Measurements from ENCODE around the gene FBXL7. TPM values are rescaled to one million over a fixed set of nuclear protein-coding genes. Genes with fewer than 3 reads are reported as not detected.

Gene FBXL7
- total and polyA plus RNA-seq, 4 experiments from 2014 or later: not detected

- Histone ChIP-seq H3K27ac (ENCODE audit: low read depth, low read length) (no peak overlapping the region), H3K27me3 (ENCODE audit: insufficient read depth, low read length) (no peaks in the 10 kb centered on the region), H3K36me3 (ENCODE audit: insufficient read depth, low read length) (no peaks in the 10 kb centered on the region), H3K4me3 (ENCODE audit: low read length in 2 of 2) (no peak overlapping the region), H3K4me1 (ENCODE audit: insufficient read depth, low read length) (no peaks in the 10 kb centered on the region), H3K9me3 (ENCODE audit: control insufficient read depth in 1 of 2, low read length in 2 of 2) (no peaks in the 10 kb centered on the region)
- Mint-ChIP-seq H3K4me1 (no peaks in the 10 kb centered on the region), H3K36me3 (no peaks in the 10 kb centered on the region), H3K9me3 (peaks cover 0 to 19% (median 3%) of the 10 kb centered on the region in 8 donors), H3K27ac (no peak overlapping the region), H3K4me3 (no peak overlapping the region), H3K27me3 (no peaks in the 10 kb centered on the region)
- CTCF ChIA-PET (ENCODE audit: partially characterized antibody): no interaction called here
- intact Hi-C loops (cut with micrococcal nuclease): no loop called here
- no peak for DNase-seq
- POLR2A ChIA-PET (ENCODE audit: partially characterized antibody): no interaction called here
These were observed 16.5 kb downstream of the FBXL7 start for GRCh38 chr5:15516486-15516885.

GRCh38 chr5:15518786-15519185 lies 18.8 kb downstream of the FBXL7 start:
- ChIA-PET CTCF (ENCODE audit: partially characterized antibody) (no interaction called here), POLR2A (ENCODE audit: partially characterized antibody) (no interaction called here)
- DNase-seq: no peak
- H3K27me3 ChIP-seq (ENCODE audit: insufficient read depth, low read length): no peaks in the 10 kb centered on the region
- Mint-ChIP-seq H3K4me1 (no peaks in the 10 kb centered on the region), H3K4me3 (no peak overlapping the region), H3K9me3 (peaks cover 0 to 15% (median 3%) of the 10 kb centered on the region in 8 donors), H3K36me3 (no peaks in the 10 kb centered on the region), H3K27ac (no peak overlapping the region), H3K27me3 (no peaks in the 10 kb centered on the region)
- H3K4me3 ChIP-seq (ENCODE audit: low read length in 2 of 2): no peak overlapping the region
- no peaks in the 10 kb centered on the region for H3K9me3 ChIP-seq (ENCODE audit: control insufficient read depth in 1 of 2, low read length in 2 of 2)
- no peak overlapping the region for H3K27ac ChIP-seq (ENCODE audit: low read depth, low read length)
- H3K36me3 ChIP-seq (ENCODE audit: insufficient read depth, low read length): no peaks in the 10 kb centered on the region
- intact Hi-C loops (cut with micrococcal nuclease): no loop called here
- H3K4me1 ChIP-seq (ENCODE audit: insufficient read depth, low read length): no peaks in the 10 kb centered on the region

DNA sequence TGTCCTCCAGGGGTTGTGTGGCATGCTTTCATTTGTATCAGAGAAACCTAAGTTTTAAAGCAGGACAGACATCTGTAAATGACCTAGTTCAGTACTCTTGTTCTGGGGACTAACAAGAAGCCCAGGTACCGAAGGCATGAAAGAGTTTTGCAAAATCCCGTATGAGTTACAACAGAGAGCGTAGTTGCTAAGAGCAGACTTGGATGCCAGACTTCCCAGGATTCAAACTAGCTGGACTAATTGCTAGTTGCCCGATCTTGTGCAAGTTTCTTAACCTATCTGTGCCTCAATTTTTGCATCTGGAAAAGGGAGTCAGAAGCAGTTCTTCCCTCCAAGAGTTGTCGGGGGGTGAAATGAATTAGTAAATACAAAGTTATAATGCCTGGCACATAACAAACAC lies 20.9 kb downstream of the FBXL7 start:
- POLR2A ChIA-PET (ENCODE audit: partially characterized antibody): no interaction called here

DNA sequence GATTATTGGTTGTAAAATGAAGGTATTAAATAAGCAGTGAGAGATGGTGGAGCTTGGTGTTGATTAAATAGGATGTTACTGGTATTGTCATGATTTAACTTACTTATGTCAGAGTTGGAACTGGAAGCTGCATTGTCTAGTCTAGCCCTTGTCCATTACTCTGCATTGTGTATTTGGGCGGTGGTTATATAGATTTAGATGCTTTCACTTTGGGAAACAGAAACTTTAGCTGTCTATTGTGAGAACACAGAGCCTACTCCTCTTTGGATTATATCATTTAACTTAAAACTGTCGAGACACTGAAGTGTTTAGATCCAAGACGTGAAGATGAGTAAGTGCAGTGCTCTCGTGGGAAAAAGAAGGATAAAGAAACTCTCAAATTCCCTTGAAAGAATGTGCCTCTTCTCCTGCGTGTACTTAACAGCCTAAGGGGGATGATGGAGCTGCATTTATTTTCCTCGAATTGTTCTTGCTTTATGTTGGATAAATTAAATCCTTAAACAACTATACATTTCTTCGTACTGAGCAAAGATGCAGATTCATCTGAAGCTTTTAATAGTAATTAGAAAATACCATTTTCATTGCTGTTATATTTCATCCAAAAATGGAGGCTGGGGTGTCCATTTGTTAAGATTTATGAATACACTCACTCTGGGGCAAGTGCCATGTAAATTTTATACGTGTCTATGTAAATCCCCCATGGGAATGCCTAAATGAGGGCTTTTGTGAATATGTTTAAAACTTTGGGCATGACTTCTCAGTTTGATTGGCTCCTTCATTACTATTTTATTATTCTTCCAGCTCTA lies 21.6 kb downstream of the FBXL7 start:
- ChIA-PET POLR2A (ENCODE audit: partially characterized antibody) (no interaction called here), CTCF (ENCODE audit: partially characterized antibody) (no interaction called here)
- DNase-seq: no peak
- Histone ChIP-seq H3K4me1 (ENCODE audit: insufficient read depth, low read length) (no peaks in the 10 kb centered on the region), H3K4me3 (ENCODE audit: low read length in 2 of 2) (no peak overlapping the region), H3K9me3 (ENCODE audit: control insufficient read depth in 1 of 2, low read length in 2 of 2) (no peaks in the 10 kb centered on the region), H3K36me3 (ENCODE audit: insufficient read depth, low read length) (no peaks in the 10 kb centered on the region), H3K27me3 (ENCODE audit: insufficient read depth, low read length) (no peaks in the 10 kb centered on the region), H3K27ac (ENCODE audit: low read depth, low read length) (no peak overlapping the region)
- Mint-ChIP-seq H3K9me3 (peaks cover 0 to 24% (median 4%) of the 10 kb centered on the region in 8 donors), H3K4me1 (no peaks in the 10 kb centered on the region), H3K27ac (no peak overlapping the region), H3K4me3 (no peak overlapping the region), H3K36me3 (no peaks in the 10 kb centered on the region), H3K27me3 (no peaks in the 10 kb centered on the region)
- intact Hi-C loops (cut with micrococcal nuclease): no loop called here

More for the DNA sequence above, 20.9 kb downstream of the FBXL7 start:
- Mint-ChIP-seq H3K4me3 (no peak overlapping the region), H3K4me1 (no peaks in the 10 kb centered on the region), H3K36me3 (no peaks in the 10 kb centered on the region), H3K27ac (no peak overlapping the region), H3K9me3 (peaks cover 0 to 21% (median 3%) of the 10 kb centered on the region in 8 donors), H3K27me3 (no peaks in the 10 kb centered on the region)
- Histone ChIP-seq H3K27ac (ENCODE audit: low read depth, low read length) (no peak overlapping the region), H3K4me1 (ENCODE audit: insufficient read depth, low read length) (no peaks in the 10 kb centered on the region), H3K36me3 (ENCODE audit: insufficient read depth, low read length) (no peaks in the 10 kb centered on the region), H3K4me3 (ENCODE audit: low read length in 2 of 2) (no peak overlapping the region), H3K9me3 (ENCODE audit: control insufficient read depth in 1 of 2, low read length in 2 of 2) (no peaks in the 10 kb centered on the region), H3K27me3 (ENCODE audit: insufficient read depth, low read length) (no peaks in the 10 kb centered on the region)
- DNase-seq: no peak
- CTCF ChIA-PET (ENCODE audit: partially characterized antibody): no interaction called here
- intact Hi-C loops (cut with micrococcal nuclease): no loop called here

DNA sequence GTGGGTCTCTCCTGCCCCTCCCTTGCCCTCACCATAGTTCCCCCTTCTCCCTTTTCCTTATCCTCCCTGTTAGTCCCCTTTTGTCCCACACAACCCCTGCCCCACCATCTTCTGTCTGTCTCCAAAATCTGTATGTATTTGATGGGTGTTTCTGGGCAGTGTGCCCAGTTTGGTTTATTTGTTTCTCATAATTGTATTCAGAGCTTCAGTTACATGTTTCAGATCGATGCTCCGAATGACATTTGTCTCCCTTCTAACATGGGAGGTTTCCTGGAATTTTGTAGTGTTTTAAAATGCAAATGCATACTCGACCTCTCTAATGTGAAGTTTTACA lies 22.2 kb downstream of the FBXL7 start:
- intact Hi-C loops (cut with micrococcal nuclease): no loop called here
- no peaks in the 10 kb centered on the region for H3K36me3 Mint-ChIP-seq
- H3K9me3 Mint-ChIP-seq: peaks cover 0 to 24% (median 3%) of the 10 kb centered on the region in 8 donors
- Histone ChIP-seq H3K27me3 (ENCODE audit: insufficient read depth, low read length) (no peaks in the 10 kb centered on the region), H3K36me3 (ENCODE audit: insufficient read depth, low read length) (no peaks in the 10 kb centered on the region), H3K9me3 (ENCODE audit: control insufficient read depth in 1 of 2, low read length in 2 of 2) (no peaks in the 10 kb centered on the region), H3K4me1 (ENCODE audit: insufficient read depth, low read length) (no peaks in the 10 kb centered on the region), H3K27ac (ENCODE audit: low read depth, low read length) (no peak overlapping the region), H3K4me3 (ENCODE audit: low read length in 2 of 2) (no peak overlapping the region)
- H3K27me3 Mint-ChIP-seq: no peaks in the 10 kb centered on the region
- no peaks in the 10 kb centered on the region for H3K4me1 Mint-ChIP-seq
- POLR2A ChIA-PET (ENCODE audit: partially characterized antibody): no interaction called here
- no peak overlapping the region for H3K27ac Mint-ChIP-seq
- CTCF ChIA-PET (ENCODE audit: partially characterized antibody): no interaction called here
- no peak for DNase-seq
- no peak overlapping the region for H3K4me3 Mint-ChIP-seq

DNA sequence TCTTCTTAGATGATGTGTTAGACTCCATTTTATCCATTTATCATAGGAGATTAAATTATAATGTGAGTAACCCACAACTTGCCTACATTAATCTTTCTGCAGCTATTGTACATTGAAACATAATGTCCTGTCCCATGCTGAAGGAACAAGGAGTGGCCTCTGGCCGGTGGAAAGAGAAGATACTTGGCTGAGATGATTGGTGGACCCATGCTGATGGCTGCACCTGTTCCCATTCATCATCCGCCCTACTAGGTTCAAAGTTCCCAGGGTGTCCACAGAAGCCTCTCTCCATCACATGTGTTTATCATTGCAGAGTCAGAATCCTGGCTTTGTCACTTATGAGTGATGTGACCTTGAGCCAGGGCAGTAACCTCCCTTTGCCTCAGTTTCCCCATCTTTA lies 24.7 kb downstream of the FBXL7 start:
- H3K4me1 ChIP-seq (ENCODE audit: insufficient read depth, low read length): no peaks in the 10 kb centered on the region
- Mint-ChIP-seq H3K4me1 (no peaks in the 10 kb centered on the region), H3K36me3 (no peaks in the 10 kb centered on the region), H3K4me3 (no peak overlapping the region), H3K27ac (no peak overlapping the region), H3K27me3 (no peaks in the 10 kb centered on the region), H3K9me3 (peaks cover 0 to 19% (median 4%) of the 10 kb centered on the region in 8 donors)
- ChIA-PET POLR2A (ENCODE audit: partially characterized antibody) (no interaction called here), CTCF (ENCODE audit: partially characterized antibody) (no interaction called here)
- no peak overlapping the region for H3K27ac ChIP-seq (ENCODE audit: low read depth, low read length)
- intact Hi-C loops (cut with micrococcal nuclease): no loop called here
- no peak overlapping the region for H3K4me3 ChIP-seq (ENCODE audit: low read length in 2 of 2)
- no peak for DNase-seq
- no peaks in the 10 kb centered on the region for H3K36me3 ChIP-seq (ENCODE audit: insufficient read depth, low read length)
- no peaks in the 10 kb centered on the region for H3K27me3 ChIP-seq (ENCODE audit: insufficient read depth, low read length)
- H3K9me3 ChIP-seq (ENCODE audit: control insufficient read depth in 1 of 2, low read length in 2 of 2): no peaks in the 10 kb centered on the region

GRCh38 chr5:15525703-15526275 lies 25.8 kb downstream of the FBXL7 start:
- Mint-ChIP-seq H3K4me3 (no peak overlapping the region), H3K4me1 (no peaks in the 10 kb centered on the region), H3K27ac (no peak overlapping the region), H3K27me3 (no peaks in the 10 kb centered on the region), H3K9me3 (peaks cover 0 to 17% (median 5%) of the 10 kb centered on the region in 8 donors), H3K36me3 (no peaks in the 10 kb centered on the region)
- H3K36me3 ChIP-seq (ENCODE audit: insufficient read depth, low read length): no peaks in the 10 kb centered on the region
- intact Hi-C loops (cut with micrococcal nuclease): no loop called here
- CTCF ChIA-PET (ENCODE audit: partially characterized antibody): no interaction called here
- POLR2A ChIA-PET (ENCODE audit: partially characterized antibody): no interaction called here
- H3K9me3 ChIP-seq (ENCODE audit: control insufficient read depth in 1 of 2, low read length in 2 of 2): no peaks in the 10 kb centered on the region
- no peak for DNase-seq
- no peaks in the 10 kb centered on the region for H3K4me1 ChIP-seq (ENCODE audit: insufficient read depth, low read length)
- no peaks in the 10 kb centered on the region for H3K27me3 ChIP-seq (ENCODE audit: insufficient read depth, low read length)
- H3K4me3 ChIP-seq (ENCODE audit: low read length in 2 of 2): no peak overlapping the region
- H3K27ac ChIP-seq (ENCODE audit: low read depth, low read length): no peak overlapping the region
